ENCODE measurements around the gene RHOG. TPM values are rescaled to one million over a fixed set of nuclear protein-coding genes. Genes with fewer than 3 reads are reported as not detected.

RHOG gene
- total and polyA plus RNA-seq, 9 of the 15 experiments (the other 6 are each of a cell fraction or from before 2014, with no cell fraction given): 22.6 to 162 (median 80.3) TPM

DNA sequence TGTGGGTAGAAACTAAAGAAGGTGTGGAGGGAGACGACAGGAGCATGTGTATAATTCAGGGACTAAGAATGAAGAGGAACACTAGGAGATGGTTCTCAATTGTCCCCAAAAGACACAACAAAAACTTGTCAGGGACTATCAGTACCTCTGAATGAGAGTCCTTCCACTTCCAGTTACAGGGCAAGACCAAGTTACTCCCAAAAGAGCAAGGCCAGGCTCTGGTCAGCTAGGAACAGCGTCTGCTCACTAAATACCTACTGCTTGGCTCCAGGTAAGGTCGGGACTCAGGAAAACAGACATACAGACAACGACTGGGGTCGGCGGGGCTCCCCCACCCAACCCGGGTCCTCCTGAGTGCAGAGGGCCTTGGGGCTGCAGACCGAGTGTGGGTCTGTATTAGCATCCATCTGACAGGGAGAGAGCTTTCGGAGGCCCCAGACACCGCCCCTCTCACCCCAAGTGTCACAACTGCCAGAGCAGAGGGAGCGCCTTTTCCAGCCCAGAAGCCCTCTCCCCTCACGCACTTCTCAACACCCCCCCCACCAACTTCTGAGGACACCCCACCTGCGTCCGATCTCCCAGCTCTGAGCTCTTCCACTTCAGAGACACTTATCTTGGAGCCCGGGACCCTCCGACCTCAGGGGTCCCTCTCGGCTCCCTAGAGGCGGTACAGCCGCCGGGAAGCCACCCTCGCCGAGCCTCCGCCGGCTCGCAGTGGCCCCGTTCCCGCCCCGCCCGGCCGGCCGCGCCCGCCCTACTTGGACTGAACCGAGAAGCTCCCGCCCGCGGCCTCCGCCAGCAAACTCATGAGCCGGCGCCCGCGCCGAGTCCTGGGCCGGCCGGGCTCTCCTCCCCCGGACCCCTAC, 522 bp downstream of the RHOG start (continued):
- TF ChIP-seq, protein P1, sequence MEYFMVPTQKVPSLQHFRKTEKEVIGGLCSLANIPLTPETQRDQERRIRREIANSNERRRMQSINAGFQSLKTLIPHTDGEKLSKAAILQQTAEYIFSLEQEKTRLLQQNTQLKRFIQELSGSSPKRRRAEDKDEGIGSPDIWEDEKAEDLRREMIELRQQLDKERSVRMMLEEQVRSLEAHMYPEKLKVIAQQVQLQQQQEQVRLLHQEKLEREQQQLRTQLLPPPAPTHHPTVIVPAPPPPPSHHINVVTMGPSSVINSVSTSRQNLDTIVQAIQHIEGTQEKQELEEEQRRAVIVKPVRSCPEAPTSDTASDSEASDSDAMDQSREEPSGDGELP (CRISPR knock-in tag; IDR thresholded peaks at IDR 0.05; ENCODE audit: borderline replicate concordance): no peak
- TF ChIP-seq, protein P2, sequence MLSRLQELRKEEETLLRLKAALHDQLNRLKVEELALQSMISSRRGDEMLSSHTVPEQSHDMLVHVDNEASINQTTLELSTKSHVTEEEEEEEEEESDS (CRISPR knock-in tag; IDR thresholded peaks at IDR 0.05): no peak
- TF ChIP-seq, protein P3, sequence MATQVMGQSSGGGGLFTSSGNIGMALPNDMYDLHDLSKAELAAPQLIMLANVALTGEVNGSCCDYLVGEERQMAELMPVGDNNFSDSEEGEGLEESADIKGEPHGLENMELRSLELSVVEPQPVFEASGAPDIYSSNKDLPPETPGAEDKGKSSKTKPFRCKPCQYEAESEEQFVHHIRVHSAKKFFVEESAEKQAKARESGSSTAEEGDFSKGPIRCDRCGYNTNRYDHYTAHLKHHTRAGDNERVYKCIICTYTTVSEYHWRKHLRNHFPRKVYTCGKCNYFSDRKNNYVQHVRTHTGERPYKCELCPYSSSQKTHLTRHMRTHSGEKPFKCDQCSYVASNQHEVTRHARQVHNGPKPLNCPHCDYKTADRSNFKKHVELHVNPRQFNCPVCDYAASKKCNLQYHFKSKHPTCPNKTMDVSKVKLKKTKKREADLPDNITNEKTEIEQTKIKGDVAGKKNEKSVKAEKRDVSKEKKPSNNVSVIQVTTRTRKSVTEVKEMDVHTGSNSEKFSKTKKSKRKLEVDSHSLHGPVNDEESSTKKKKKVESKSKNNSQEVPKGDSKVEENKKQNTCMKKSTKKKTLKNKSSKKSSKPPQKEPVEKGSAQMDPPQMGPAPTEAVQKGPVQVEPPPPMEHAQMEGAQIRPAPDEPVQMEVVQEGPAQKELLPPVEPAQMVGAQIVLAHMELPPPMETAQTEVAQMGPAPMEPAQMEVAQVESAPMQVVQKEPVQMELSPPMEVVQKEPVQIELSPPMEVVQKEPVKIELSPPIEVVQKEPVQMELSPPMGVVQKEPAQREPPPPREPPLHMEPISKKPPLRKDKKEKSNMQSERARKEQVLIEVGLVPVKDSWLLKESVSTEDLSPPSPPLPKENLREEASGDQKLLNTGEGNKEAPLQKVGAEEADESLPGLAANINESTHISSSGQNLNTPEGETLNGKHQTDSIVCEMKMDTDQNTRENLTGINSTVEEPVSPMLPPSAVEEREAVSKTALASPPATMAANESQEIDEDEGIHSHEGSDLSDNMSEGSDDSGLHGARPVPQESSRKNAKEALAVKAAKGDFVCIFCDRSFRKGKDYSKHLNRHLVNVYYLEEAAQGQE (IDR thresholded peaks at IDR 0.05; ENCODE audit: borderline replicate concordance): no peak
- TF ChIP-seq, protein P3 (CRISPR knock-in tag; IDR thresholded peaks at IDR 0.05; ENCODE audit: low read depth): no peak
- TF ChIP-seq XRCC5 (IDR thresholded peaks at IDR 0.05; ENCODE audit: low read depth, low read length): no peak
- no peak for TF ChIP-seq GATAD2B (IDR thresholded peaks at IDR 0.05; ENCODE audit: borderline replicate concordance)
- TF ChIP-seq ZNF184 (CRISPR knock-in tag; IDR thresholded peaks at IDR 0.05): no peak
- TF ChIP-seq, protein P4, sequence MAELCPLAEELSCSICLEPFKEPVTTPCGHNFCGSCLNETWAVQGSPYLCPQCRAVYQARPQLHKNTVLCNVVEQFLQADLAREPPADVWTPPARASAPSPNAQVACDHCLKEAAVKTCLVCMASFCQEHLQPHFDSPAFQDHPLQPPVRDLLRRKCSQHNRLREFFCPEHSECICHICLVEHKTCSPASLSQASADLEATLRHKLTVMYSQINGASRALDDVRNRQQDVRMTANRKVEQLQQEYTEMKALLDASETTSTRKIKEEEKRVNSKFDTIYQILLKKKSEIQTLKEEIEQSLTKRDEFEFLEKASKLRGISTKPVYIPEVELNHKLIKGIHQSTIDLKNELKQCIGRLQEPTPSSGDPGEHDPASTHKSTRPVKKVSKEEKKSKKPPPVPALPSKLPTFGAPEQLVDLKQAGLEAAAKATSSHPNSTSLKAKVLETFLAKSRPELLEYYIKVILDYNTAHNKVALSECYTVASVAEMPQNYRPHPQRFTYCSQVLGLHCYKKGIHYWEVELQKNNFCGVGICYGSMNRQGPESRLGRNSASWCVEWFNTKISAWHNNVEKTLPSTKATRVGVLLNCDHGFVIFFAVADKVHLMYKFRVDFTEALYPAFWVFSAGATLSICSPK (IDR thresholded peaks at IDR 0.05; ENCODE audit: borderline replicate concordance): no peak
- no peak for TF ChIP-seq HMG20A (CRISPR knock-in tag; conservative IDR thresholded peaks at IDR 0.05)
- peak in 1 of 2 experiments; percentile 60; a peak in 1 of 4 replicates for TF ChIP-seq SIN3A (IDR thresholded peaks at IDR 0.05; ENCODE audit: borderline replicate concordance in 2 of 2, control insufficient read depth in 1 of 2, low read depth in 2 of 2, low read length in 2 of 2)
- TF ChIP-seq MAZ (CRISPR knock-in tag; conservative IDR thresholded peaks at IDR 0.05 in 1 of 2, IDR thresholded peaks at IDR 0.05 in 1 of 2): peak in 1 of 2 experiments; percentile 40; a peak in 1 of 4 replicates
- 0 out of 2 replicates have a peak, but pooled peaks have one; percentile 25 for TF ChIP-seq SMAD4 (CRISPR knock-in tag; conservative IDR thresholded peaks at IDR 0.05)
- TF ChIP-seq NR1H2 (CRISPR knock-in tag; IDR thresholded peaks at IDR 0.05): no peak
- TF ChIP-seq DPF2 (IDR thresholded peaks at IDR 0.05): no peak
- TF ChIP-seq CXXC5 (CRISPR knock-in tag; IDR thresholded peaks at IDR 0.05): peak; percentile 35; the same call in 1 of the 2 replicates
- peak; percentile 43; the same call in 1 of the 2 replicates for TF ChIP-seq PHF8 (IDR thresholded peaks at IDR 0.05; ENCODE audit: borderline replicate concordance, low read length)

All from K562 (cell line).